GM19351 (cell line): ENCODE data around the gene IL26.
"Not testable (repeated sequence)": the region's sequence is repeated elsewhere in the genome, so short reads cannot be mapped to it uniquely, and the experiment has no call there.

Experiments used
- ATAC-seq: cut with Tn5 transposase; IDR thresholded peaks from one replicate; pipeline ENCODE4 v1.9.1; 2021; ENCODE audit warnings: mild to moderate bottlenecking, moderate library complexity; ENCODE audit not compliant: unreplicated experiment

Gene IL26

GRCh38 chr12:68240975-68241374 lies 15.4 kb upstream of the IL26 start:
- peak; percentile 99 for ATAC-seq

DNA sequence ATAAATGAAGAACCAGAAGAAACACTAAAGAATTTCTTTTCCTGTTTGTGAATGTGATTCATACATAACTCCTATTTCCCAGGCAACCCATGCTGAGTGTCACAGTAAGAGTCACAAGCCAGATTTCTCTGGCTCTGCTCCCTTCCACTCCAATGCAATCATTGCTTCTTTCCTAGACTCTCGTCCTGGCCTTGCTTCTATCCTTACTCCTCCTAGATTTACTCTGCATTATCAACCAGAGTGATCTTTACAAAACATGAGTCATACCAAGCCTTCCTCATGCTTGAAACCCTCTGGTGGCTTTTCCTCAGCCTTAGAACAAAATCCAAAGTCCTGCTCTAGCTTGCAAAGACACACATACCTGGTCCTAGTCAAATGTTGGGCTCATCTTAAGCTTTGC lies 14.5 kb upstream of the IL26 start:
- ATAC-seq: no peak

DNA sequence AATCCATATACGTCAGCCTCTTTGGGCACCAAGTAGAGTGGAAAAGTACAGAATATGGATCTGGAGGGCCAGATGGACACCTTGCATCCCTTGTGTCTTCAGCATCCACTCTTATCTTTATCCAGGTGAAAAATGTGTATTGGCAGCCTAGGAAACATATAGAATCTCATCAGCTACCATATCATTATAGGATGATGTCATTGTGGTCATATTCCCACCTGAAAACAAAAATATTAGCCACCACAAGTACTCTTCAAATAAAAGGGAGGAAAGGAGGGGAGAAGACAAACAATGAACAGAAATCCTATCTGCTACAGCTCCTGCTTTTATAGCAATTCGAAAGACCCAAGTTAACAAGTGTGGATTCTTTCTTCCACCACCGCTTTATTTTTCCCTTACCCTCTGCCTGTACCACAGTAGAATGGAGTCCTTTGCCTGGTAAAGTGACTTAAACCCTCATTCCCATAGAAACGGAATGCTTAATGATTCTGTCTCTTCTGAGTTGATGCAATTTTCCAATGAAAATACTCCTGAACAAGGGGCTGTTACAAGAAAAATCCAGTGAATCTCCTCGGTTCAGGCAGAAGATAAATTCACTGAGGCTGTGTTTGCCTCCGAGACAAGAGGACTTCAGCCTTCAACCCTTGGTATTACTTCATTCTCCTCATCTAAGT lies 13.8 kb upstream of the IL26 start:
- ATAC-seq: no peak

DNA sequence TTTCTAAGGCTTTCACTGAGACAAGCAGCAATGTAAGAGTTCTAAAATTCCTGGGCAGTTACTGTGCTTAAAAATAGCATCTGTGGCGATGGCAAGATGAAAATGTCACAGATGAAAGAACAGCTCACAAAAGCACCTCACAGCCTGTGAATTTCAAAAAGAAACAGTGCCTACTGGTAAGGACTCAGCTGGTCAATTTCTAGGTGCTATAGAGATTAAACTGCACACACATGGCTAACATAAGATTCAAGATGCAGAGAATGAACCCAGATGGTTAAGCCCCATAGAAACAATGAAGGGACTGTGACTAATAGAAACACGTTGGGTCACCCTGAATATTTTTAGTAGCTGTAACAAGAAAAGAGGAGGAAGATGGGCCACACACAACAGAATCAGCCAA lies 12.0 kb upstream of the IL26 start:
- no peak for ATAC-seq

GRCh38 chr12:68237078-68237477 lies 11.5 kb upstream of the IL26 start:
- no peak for ATAC-seq

- ATAC-seq: peak; percentile 48
These were observed 10.9 kb upstream of the IL26 start for GRCh38 chr12:68236421-68237059.

DNA sequence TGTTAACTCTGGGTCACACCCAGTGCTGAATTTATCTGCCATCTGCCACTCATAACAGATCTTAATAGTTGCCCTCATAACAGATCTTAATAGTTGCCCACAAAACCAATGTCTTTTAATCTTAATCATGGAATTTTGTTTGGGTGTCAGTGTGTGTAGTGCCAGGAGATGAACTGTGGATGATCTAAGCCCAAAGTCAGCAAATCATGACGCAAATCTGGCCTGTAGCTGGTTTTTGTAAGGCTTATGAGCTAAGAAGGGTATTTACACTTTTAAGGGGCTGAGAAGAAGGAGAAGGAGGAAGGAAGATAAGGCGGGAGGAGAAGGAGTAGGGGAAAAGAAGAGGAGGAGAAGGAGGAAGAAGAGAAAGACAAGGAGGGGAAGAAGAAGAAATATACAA lies 10.0 kb upstream of the IL26 start:
- ATAC-seq: no peak

- no peak for ATAC-seq
These were observed 8.5 kb upstream of the IL26 start for GRCh38 chr12:68234140-68234539.

DNA sequence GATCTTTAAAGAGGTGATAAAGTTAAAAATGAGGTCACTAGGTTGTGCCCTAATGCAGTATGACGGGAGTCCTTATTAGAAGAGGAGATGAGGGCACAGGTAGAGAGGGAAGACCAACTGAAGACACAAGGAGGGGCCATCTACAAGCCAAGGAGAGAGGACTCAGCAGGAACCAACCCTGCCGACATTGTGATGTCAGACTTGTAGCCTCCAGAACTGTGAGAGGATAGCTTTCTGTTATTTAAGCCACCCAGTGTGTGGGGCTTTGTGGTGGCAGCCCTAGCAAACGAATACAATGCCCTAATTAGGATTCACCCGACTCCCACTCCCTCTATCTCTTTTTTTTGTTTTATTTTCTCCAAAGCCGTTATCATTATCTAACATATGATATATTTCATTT lies 7.9 kb upstream of the IL26 start:
- ATAC-seq: no peak

GRCh38 chr12:68231691-68232090 lies 6.1 kb upstream of the IL26 start:
- ATAC-seq: no peak

GRCh38 chr12:68231229-68231628 lies 5.6 kb upstream of the IL26 start:
- no peak for ATAC-seq

- ATAC-seq: no peak
These were observed 4.3 kb upstream of the IL26 start for GRCh38 chr12:68229956-68230355.

GRCh38 chr12:68227356-68227755 lies 1.7 kb upstream of the IL26 start:
- ATAC-seq: no peak

- ATAC-seq: no peak
These were observed 861 bp downstream of the IL26 start for GRCh38 chr12:68224613-68225285.

DNA sequence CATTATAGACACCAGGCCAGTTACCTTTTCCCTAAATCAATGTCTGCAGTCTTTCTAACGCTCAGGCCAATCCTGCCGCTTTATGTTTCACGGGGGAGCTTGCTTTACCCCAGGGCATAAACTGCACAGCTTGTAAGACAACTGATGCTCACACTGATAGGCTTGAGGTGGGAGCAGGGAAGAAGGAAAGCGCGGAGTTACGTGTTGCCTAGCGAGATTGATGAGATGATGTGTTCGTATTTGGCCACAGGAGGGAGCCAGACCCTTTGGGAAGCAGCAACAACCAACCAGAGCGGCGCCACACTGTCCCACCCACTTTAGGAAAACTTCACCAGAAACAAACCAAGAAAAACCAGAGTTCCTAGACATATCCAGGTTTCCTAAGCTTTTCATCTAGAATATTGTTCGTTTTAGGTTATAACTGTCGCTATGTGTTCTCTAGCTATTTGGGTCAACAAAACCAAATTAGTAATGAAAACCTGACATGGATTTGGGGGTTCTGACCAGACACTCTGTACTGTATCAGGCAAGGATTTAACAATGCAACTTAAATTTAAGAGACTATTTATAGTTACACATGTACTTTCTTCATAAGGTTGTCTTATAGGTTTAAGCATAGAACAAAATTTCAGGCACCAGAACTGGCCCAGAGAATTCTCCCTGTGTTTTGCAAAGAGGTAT lies 2.4 kb downstream of the IL26 start:
- peak; percentile 85 for ATAC-seq

- ATAC-seq: no peak
These were observed 3.3 kb downstream of the IL26 start for GRCh38 chr12:68222326-68222725.

DNA sequence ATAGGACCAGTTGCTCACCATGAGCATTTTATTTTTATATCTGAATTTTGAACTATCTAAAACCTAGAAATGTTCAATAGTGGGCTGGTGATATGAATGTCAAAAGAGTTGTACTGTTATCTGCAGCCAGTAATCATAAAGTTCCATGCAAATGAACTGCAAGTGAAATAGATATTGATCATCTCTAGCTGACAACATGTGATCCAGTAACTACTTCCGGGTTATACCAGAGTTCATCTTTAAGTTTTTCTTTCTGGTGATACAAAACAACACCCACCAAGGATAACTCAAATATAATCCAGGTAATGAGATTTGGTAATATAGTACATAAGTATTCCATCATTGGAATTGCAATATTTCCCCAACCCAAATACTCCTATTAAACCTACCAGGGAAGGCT lies 4.1 kb downstream of the IL26 start:
- no peak for ATAC-seq

DNA sequence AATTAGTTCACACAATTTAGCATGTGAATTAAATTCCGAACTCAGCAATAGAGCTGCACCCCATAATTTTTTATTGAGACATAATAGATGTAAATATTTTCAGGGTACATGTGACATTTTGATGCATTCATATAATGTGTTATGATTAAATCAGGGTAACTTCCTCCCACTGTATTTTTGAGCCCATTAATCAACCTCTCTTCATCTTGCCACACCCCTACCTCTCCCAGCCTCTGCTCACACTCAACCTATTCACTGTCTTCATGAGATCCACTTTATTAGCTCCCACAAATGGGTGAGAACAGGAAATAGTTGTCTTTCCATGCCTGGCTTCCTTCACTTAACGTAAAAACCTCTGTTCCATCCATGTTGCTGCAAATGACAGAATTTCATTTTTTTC lies 14.7 kb downstream of the IL26 start:
- no peak for ATAC-seq

DNA sequence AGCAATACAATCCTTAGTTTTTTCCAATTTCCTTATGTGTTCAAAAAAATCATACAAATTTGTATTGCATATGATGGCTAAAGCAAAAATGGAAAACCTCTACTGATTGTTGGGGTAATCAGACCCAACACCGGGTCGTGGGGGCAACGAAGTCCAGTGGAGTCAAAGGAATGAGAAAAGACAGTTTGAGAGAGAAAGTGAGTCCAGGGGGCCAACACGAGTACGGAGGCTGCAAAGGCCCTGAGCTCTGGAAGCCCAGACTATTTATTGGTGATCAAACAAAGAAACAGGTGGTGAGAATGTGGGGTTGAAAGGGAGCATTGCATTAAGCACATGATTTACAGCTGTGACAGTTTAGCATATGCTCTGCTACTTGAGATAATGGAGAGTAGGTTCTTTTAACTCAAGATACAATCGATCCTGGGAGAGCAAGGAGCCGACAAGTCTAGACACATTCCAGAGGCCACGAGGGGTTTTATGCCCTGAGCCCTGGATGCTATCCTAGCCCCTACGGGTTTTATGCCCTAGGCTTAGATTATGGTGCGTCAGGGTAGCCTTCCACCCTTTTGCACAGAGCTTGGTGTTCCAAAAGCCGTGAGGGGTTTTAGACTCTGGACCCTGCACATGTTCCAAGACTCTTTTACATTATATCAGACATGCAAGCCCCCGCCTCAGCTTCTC lies 16.4 kb downstream of the IL26 start:
- not testable (repeated sequence) for ATAC-seq

DNA sequence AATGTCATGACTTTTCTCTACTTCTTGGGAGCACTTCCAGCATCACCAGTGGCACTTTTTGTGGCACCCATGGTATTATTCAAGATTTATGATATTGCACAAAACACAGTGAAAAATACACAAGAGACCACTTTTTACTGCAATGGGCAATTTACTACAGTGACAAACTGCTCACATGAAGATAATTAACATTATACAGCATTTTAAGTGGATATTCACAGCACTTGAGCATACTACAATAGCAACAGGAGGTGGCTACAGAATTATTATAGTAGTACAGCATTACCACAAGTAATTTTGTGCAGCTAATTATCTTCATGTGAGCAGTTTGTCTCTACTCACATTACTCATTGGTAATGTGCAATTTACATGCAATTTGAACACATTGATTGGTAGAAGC lies 18.3 kb downstream of the IL26 start:
- ATAC-seq: no peak

DNA sequence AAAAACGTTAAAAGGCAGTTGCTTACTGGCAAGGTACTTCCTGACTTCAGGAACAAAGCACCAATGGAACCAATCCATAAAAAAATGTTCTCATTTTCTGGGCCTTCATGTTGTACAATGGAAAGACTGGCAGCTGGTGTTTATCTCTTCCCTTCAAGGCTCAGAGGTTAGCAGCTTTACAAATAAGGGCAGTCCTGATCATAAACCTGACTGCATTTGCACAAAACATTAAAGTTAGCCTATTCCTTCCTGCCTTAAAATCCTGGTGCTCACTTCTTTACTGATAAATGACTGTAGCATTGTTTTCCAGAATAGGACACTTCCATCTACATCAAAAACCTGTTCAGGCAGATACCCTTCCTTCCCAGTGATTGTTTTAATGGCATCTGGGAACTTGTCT lies 19.2 kb downstream of the IL26 start:
- ATAC-seq: no peak
